ENCODE data around the gene ARHGAP44.

DNA sequence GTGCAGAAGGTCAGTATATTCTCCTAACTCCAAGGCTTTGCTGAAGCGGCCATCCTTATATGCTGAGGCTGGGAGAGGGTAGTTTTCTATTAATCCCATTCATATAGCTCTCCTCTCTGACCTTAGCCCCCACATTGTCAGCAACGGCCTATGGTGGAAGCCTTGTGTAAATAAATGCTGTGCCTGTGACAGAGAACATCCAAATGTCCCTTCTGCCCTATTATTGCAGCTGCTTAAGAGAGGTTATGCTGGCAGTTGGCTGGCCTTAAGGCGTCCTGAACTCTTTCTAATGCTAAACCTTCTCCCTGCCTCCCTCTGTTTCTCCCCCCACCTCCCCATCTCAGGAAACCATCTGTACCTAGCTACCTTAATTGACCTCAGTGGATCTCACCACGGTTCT, 53.6 kb downstream of the ARHGAP44 start:
- TF ChIP-seq POLR2A (IDR thresholded peaks at IDR 0.05; ENCODE audit: low read depth, low read length) (no peak), POLR2AphosphoS5 (IDR thresholded peaks at IDR 0.05; ENCODE audit: low read depth, low read length) (no peak)
